CD4-positive, alpha-beta T cell treated with Interleukin-10 for 1 hour (primary cell): ENCODE results near the gene TRAF3.
"Not testable (repeated sequence)": the region's sequence is repeated elsewhere in the genome, so short reads cannot be mapped to it uniquely, and the experiment has no call there.

Experiments used
- DNase-seq: peaks from one replicate; pipeline ENCODE4 v3.0.0-alpha.2; 2020

TRAF3 gene

GRCh38 chr14:102831163-102831804, 54.0 kb downstream of the TRAF3 start:
- DNase-seq, result no peak

- no peak for DNase-seq
Measured at GRCh38 chr14:102833341-102833740, 56.1 kb downstream of the TRAF3 start.

GRCh38 chr14:102833991-102834390, 56.7 kb downstream of the TRAF3 start:
- DNase-seq, result no peak

GRCh38 chr14:102835959-102836358, 58.7 kb downstream of the TRAF3 start:
- DNase-seq, result no peak

GRCh38 chr14:102837120-102837519, 59.9 kb downstream of the TRAF3 start:
- DNase-seq, result not testable (repeated sequence)

- DNase-seq, result no peak
Measured at GRCh38 chr14:102838501-102838900, 61.3 kb downstream of the TRAF3 start.

GRCh38 chr14:102840115-102840514, 62.9 kb downstream of the TRAF3 start:
- no peak for DNase-seq

- no peak for DNase-seq
Measured at GRCh38 chr14:102840771-102841528, 63.7 kb downstream of the TRAF3 start.

- no peak for DNase-seq
Measured at GRCh38 chr14:102848830-102849525, 71.7 kb downstream of the TRAF3 start.

- no peak for DNase-seq
Measured at GRCh38 chr14:102849526-102850379, 72.5 kb downstream of the TRAF3 start.

GRCh38 chr14:102853648-102854047, 76.4 kb downstream of the TRAF3 start:
- no peak for DNase-seq

GRCh38 chr14:102854091-102854703, 76.9 kb downstream of the TRAF3 start:
- no peak for DNase-seq

GRCh38 chr14:102856179-102856578, 78.9 kb downstream of the TRAF3 start:
- DNase-seq, result no peak

GRCh38 chr14:102857444-102857843, 80.2 kb downstream of the TRAF3 start:
- DNase-seq, result no peak

GRCh38 chr14:102859911-102860310, 82.7 kb downstream of the TRAF3 start:
- no peak for DNase-seq

GRCh38 chr14:102862154-102862773, 85.0 kb downstream of the TRAF3 start:
- DNase-seq, result no peak

GRCh38 chr14:102863381-102863780, 86.1 kb downstream of the TRAF3 start:
- no peak for DNase-seq

GRCh38 chr14:102865916-102866315, 88.7 kb downstream of the TRAF3 start:
- not testable (repeated sequence) for DNase-seq

GRCh38 chr14:102866982-102867761, 89.9 kb downstream of the TRAF3 start:
- no peak for DNase-seq

- no peak for DNase-seq
Measured at GRCh38 chr14:102867826-102868580, 90.8 kb downstream of the TRAF3 start.
